ENCODE data around the gene SLC16A12. TPM values are rescaled to one million over a fixed set of nuclear protein-coding genes. Genes with fewer than 3 reads are reported as not detected.
A peak's percentile ranks its signal among the peaks of the same experiment; 100 is the strongest.

The SLC16A12 gene
- total RNA-seq, 6 donors from 2014 or later: 1.3 to 4.4 (median 3.5) TPM

GRCh38 chr10:89468191-89468965 is 67.0 kb downstream of the SLC16A12 start:
- no peak for TF ChIP-seq EP300 (IDR thresholded peaks at IDR 0.05)
- TF ChIP-seq POLR2A (IDR thresholded peaks at IDR 0.05): no peak
- no peak for TF ChIP-seq CTCF (IDR thresholded peaks at IDR 0.05)
- no peak for TF ChIP-seq POLR2AphosphoS5 (IDR thresholded peaks at IDR 0.05)
- Histone ChIP-seq H3K9me3 (no peaks in the 10 kb centered on the region), H3K4me1 (peaks cover 8 to 27% (median 20%) of the 10 kb centered on the region in 4 donors), H3K27me3 (no peaks in the 10 kb centered on the region), H3K36me3 (no peaks in the 10 kb centered on the region), H3K27ac (no peak overlapping the region), H3K4me3 (no peak overlapping the region)
- no peak for DNase-seq
- WGBS, 2 donors: 84 to 92% methylated on average over 9 of the region's 9 CpGs
- ATAC-seq (ENCODE audit: low FRiP score in 2 of 2): no peak

- WGBS, 2 donors: 35 to 42% methylated on average over 3 of the region's 3 CpGs
- Histone ChIP-seq H3K4me1 (peaks cover 8 to 27% (median 20%) of the 10 kb centered on the region in 4 donors), H3K9me3 (no peaks in the 10 kb centered on the region), H3K27me3 (no peaks in the 10 kb centered on the region), H3K36me3 (no peaks in the 10 kb centered on the region), H3K27ac (no peak overlapping the region), H3K4me3 (no peak overlapping the region)
- no peak for TF ChIP-seq POLR2AphosphoS5 (IDR thresholded peaks at IDR 0.05)
- TF ChIP-seq EP300 (IDR thresholded peaks at IDR 0.05): no peak
- peak in 4 of 6 experiments; percentile 8 to 47 (median 27) for TF ChIP-seq CTCF (IDR thresholded peaks at IDR 0.05)
- TF ChIP-seq POLR2A (IDR thresholded peaks at IDR 0.05): no peak
- ATAC-seq (ENCODE audit: low FRiP score in 2 of 2): peak in 1 of 2 donors; percentile 56
- DNase-seq: no peak
Observed at GRCh38 chr10:89466599-89467035, 68.8 kb downstream of the SLC16A12 start.

- no peaks in the 10 kb centered on the region for H3K27me3 ChIP-seq
- no peak overlapping the region for H3K27ac ChIP-seq
- 33 to 55% methylated on average over 2 of the region's 2 CpGs for WGBS, 2 donors
- H3K36me3 ChIP-seq: no peaks in the 10 kb centered on the region
- peaks cover 8 to 27% (median 15%) of the 10 kb centered on the region in 4 donors for H3K4me1 ChIP-seq
- TF ChIP-seq EP300 (IDR thresholded peaks at IDR 0.05) (no peak), POLR2AphosphoS5 (IDR thresholded peaks at IDR 0.05) (no peak), CTCF (IDR thresholded peaks at IDR 0.05) (no peak), POLR2A (IDR thresholded peaks at IDR 0.05) (no peak)
- no peaks in the 10 kb centered on the region for H3K9me3 ChIP-seq
- DNase-seq: no peak
- no peak overlapping the region for H3K4me3 ChIP-seq
- no peak for ATAC-seq (ENCODE audit: low FRiP score in 2 of 2)
Observed at GRCh38 chr10:89465196-89465595, 70.2 kb downstream of the SLC16A12 start.

DNA sequence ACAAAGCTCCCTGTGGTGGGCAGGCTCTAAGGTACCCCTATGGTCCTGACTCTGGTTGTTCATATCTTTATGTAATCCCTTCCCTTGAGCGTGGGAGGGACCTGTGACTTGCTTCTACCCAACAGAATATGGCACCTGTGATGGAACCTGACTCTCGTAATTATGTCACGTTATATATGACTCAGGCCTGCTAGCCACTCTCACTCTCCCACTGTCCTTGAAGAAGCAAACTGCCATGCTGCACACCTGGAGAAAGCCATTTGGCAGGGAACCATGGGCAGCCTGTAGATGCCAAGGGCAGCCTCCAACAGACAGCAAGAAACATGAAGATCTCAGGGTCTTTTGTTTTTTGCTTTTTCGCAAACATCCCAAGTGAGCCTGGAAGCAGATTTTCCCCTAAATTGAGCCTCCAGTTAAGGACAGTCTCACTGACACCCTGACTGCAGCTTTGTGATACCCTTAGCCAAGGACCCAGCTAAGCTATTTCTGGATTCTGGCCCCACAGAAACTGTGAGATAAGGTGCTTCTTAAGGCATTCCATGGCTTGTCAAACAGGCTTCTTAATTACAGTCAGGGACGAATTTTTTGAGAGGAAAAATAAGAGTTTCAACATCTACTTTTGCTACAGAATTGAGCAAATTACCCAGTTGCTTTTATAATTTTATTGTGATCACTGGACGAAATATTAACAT is 71.4 kb downstream of the SLC16A12 start:
- TF ChIP-seq POLR2AphosphoS5 (IDR thresholded peaks at IDR 0.05) (no peak), POLR2A (IDR thresholded peaks at IDR 0.05) (no peak), CTCF (IDR thresholded peaks at IDR 0.05) (no peak), EP300 (IDR thresholded peaks at IDR 0.05) (no peak)

More for the DNA sequence above, 71.4 kb downstream of the SLC16A12 start:
- 87 to 90% methylated on average over 6 of the region's 6 CpGs for WGBS, 2 donors
- Histone ChIP-seq H3K4me1 (peaks cover 5 to 23% (median 8%) of the 10 kb centered on the region in 4 donors), H3K27ac (no peak overlapping the region), H3K9me3 (no peaks in the 10 kb centered on the region), H3K36me3 (no peaks in the 10 kb centered on the region), H3K4me3 (no peak overlapping the region), H3K27me3 (no peaks in the 10 kb centered on the region)
- ATAC-seq (ENCODE audit: low FRiP score in 2 of 2) (no peak), DNase-seq (no peak)
